HG03469 (cell line): Measurements from ENCODE around the gene CCR7.

Experiments
- ATAC-seq: cut with Tn5 transposase; IDR thresholded peaks from one replicate; pipeline ENCODE4 v1.9.1; 2021; ENCODE audit warnings: mild to moderate bottlenecking, moderate library complexity, moderate number of reproducible peaks; ENCODE audit not compliant: unreplicated experiment

Gene CCR7

DNA sequence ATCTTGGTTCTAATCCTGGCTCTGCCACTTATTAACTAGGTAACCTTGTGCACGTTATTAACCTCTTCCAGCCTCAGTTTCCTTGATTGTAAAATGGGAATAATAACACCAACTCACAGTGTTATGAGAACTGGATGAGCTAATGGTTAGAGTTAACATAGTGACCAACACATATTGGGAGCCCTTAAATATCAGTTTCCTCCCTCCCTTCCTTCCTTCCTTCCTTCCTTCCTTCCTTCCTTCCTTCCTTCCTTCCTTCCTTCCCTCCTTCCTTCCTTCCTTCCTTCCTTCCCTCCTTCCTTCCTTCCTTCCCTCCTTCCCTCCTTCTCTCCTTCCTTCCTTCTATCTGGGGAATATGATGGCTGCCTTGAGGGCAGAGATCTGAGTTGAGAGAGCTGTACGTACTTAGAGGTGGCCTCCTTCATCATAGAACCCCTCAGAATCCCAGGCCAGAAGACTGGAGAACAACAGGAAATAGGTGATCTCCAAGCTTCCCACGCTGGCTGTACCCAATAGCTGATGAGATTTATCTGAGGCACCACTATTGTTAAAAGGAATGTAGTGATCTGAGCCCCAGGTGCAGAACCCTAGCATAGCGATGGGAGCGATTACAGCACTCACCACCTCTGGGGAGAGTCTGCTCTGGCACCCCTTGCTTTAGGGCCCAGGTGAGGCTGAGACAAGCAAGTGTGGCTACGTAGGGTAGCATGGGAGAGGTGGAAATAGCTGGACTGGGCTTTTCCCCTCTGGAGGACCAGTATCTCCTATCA, 26.2 kb downstream of the CCR7 start:
- ATAC-seq, result no peak

GRCh38 chr17:40538019-40538935, 27.0 kb downstream of the CCR7 start:
- ATAC-seq, result no peak

DNA sequence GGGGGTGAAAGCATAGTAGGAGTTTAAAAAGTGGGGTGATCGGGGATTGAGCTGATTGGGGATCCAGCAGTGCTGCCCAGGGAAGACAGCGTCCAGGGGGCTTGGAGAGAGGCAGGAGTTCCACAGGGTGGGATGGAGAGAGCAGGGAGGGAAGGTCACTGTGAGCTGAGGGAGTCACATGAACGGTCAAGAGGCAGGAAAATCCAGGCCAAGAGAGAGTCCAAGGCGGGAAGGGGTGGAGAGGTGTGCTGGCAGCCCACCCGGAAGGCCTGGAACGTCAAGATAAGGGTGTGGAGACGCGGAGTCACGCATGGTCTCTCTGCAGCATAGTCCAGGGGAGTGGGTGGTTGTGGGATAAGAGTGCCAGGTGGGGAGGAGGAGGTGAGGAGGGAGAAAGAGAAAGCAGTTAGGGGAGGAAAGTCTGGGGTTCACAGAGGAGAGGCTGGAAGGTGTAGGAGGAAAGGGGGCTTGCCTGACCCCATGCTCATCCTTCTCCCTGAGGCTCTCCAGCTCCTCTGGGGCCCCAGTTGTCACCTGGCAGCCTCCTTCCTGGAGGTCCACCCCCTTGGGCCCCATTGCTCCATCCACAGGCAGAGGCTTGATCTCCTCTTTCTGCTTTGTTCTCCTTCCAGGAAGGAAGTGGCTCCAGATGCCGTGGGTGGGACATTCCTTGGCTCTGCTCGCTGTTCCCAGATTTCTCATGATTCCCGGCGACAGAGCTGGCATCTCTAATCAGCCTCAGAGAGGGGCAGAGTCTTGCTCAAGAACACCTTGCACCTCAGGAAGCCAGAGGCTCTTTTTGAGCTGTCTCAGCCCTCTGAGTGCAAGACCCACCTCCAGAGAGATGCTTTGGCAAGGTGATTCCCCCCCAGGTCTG, 28.7 kb downstream of the CCR7 start:
- no peak for ATAC-seq

DNA sequence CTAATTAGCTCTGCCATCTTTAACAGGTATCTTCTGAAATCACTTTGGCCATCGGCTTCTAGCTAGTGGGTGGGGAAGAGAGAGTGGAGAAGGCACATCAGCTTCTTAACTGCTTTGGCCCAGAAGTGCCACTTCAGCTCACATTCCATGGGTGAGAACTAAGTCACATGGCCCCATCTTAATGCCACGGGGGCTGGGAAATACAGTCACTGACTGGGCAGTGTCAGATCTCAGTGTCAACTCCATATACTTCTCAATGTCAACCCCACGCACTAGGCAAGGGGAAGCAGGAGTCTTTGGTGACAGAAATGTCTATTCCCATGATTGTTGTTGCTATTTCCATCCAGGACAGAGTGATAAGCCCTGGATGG, 29.4 kb downstream of the CCR7 start:
- no peak for ATAC-seq

DNA sequence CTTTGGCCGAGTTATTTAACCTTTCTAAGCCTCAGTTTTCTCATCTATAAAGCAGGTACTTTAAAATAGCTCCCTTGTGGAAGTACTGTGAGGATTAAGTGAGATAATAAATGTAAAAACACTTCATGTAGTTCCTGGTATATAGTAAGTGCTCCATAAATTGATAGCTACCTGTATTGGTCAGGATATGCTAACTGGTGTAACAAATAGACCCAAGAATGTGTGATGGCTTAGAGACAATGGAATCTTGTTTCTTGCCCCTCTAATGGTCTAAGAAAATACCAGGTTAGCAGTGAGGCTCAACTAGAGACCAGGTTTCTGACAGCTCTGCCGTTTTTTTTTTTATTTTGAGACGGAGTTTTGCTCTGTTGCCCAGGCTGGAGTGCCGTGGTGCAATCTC, 29.8 kb downstream of the CCR7 start:
- ATAC-seq, result no peak

DNA sequence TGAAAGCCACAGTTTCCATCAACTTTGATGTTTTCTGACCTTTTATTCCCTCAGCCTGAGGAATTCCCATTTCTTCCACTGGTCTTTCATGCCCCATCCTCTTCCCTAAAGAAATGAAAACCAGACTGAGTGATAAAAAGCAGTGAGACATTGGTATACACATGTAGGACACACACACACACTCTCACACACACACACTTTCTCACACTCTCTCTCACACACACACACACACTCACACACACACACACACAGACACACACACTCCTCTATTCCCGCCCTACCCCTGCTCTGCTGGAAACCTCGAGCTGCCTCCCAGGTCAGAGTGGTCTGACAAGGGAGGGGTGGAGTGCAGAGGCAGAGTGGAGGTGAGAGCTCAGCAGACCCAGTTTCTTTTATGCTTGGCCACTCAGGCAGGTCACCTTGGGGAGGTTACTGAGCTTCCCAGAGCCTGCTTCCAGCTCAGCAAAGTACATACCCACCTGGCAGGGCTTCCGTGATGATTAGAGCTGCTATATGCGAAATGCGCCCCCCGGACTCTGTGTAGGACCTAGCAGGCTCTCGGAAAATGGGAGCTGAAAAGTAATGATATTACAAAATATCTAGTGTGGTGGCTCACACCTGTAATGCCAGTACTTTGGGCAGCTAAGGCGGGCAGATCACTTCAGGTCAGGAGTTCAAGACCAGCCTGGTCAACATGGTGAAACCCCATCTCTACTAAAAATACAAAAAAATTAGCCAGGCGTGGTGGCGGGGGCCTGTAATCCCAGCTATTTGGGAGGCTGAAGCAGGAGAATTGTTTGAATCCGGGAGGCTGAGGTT, 30.7 kb downstream of the CCR7 start:
- ATAC-seq, result no peak

- ATAC-seq, result no peak
Measured at GRCh38 chr17:40533896-40534295, 31.4 kb downstream of the CCR7 start.

GRCh38 chr17:40532520-40533253, 32.6 kb downstream of the CCR7 start:
- ATAC-seq, result no peak

- ATAC-seq, result no peak
Measured at GRCh38 chr17:40531051-40531991, 34.0 kb downstream of the CCR7 start.

GRCh38 chr17:40530531-40530994, 34.7 kb downstream of the CCR7 start:
- ATAC-seq, result no peak

DNA sequence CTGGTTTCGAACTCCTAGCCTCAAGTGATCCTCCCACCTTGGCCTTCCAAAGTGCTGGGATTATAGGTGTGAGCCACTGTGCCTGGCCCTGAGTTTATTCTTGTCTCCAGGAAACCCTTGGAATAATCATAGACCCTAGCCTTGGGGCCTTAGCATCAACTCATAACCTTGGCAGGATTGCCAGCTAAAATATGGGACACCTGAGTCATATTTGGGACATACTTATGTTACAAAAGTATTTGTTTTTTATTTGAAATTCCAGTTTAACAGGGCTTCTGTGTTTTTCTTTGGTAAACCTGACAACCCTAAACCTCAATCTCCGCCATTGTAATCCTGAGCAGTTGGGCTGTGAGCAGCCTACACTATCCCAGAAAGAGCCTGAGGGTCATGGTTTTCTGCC, 35.3 kb downstream of the CCR7 start:
- no peak for ATAC-seq

GRCh38 chr17:40528692-40529417, 36.4 kb downstream of the CCR7 start:
- ATAC-seq, result no peak

DNA sequence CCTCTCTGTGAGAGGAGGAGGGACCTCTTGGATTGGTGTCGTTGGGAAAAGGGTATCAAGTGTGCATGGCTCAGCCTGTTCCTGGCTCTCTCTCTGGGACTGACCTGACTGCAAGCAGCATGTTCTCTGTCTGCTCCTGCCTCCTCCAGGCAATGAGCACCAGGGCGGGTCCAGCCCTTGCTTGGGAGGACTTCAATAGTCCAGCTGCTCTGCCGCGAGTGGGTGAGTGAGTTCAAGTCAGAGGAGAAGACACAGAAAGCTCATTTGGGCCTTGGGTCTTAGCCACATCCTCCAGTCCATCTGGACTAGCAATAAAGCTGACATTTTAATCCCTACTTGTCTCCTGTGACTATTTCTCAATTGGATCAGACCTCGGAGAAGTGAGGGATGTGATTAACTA, 38.6 kb downstream of the CCR7 start:
- ATAC-seq, result no peak

GRCh38 chr17:40525294-40525693, 40.0 kb downstream of the CCR7 start:
- no peak for ATAC-seq

DNA sequence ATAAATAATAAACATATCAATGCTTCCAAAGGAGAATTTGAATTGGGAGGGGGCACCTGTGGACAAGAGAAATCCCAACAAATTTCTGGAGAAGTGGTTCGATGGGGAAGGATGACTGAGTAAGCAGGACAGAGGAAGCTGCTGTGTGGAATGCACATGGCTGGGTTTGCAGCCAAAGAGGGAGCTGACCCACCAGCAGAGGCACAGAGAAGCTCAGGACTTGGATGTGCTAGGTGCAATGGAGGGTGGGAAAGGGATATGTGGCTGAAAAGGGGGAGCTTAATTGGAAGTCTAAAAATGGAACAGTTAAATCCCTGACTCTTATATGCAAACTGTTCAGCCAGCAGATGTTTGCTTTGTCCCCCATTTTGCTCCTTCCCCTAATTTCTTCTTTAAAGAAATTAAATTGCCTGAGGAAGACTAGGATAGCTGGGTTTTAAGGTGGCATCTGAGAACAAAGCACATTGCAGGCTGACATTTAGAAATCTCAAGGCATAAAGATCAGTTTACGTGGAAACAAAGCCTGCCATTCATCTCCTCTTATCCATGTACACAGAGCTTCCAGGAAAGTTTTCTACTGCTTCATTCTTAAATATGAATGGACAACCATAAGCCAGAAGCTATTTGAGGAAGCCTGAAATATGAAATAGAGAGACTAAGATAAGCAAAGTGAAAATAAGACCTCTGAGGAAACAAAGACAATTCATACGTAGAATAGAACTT, 40.9 kb downstream of the CCR7 start:
- no peak for ATAC-seq

DNA sequence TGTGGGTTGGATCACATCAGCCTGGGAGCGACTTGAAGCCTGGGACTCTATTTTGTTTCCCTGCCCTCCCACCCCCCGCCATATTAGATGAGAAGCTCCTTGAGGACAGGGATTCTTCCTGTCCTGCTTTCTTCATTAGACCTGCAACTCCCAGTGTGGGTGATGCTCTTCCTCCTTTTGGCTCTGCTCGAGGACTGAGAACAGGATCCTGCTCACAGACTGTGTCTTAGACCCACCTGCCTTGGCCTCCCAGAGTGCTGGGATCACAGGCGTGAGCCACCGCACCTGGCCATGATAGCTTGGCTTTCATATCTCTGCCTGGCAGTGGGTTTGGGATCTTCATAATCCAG, 42.3 kb downstream of the CCR7 start:
- no peak for ATAC-seq

- no peak for ATAC-seq
Measured at GRCh38 chr17:40522250-40522960, 42.9 kb downstream of the CCR7 start.
